Sigmoid colon (tissue), 7 donors: ENCODE measurements around the gene OR8G1. TPM values are rescaled to one million over a fixed set of nuclear protein-coding genes. Genes with fewer than 3 reads are reported as not detected.

Experiments
- DNase-seq: peaks from one replicate; pipeline ENCODE4 v3.0.0-alpha.2; 2019
- H3K27ac ChIP-seq, 4 donors: fragments of 200-600 bp; sonication (generic); one replicate each; pipeline ENCODE4 v1.5.1; 2016 to 2019; ENCODE audit warnings: mild to moderate bottlenecking in 1 of 4
- H3K27me3 ChIP-seq, 3 donors: fragments of 200-600 bp; sonication (generic); one replicate each; pipeline ENCODE4 v1.5.1; 2019; ENCODE audit warnings: mild to moderate bottlenecking in 1 of 3
- H3K36me3 ChIP-seq, 4 donors: fragments of 200-600 bp; sonication (generic); one replicate each; pipeline ENCODE4 v1.5.1; 2016 to 2019
- H3K4me1 ChIP-seq, 4 donors: fragments of 200-600 bp; sonication (generic); one replicate each; pipeline ENCODE4 v1.5.1; 2017 to 2019
- H3K4me3 ChIP-seq, 4 donors: fragments of 200-600 bp; sonication (generic); one replicate each; pipeline ENCODE4 v1.5.1; 2017 to 2019; ENCODE audit warnings: mild to moderate bottlenecking in 2 of 4, moderate library complexity in 1 of 4
- H3K9me3 ChIP-seq, 4 donors: fragments of 200-600 bp in 3 of 4; sonication (generic) in 3 of 4; one replicate each; pipeline versions ENCODE4 v1.5.1 to v1.6.1; 2013 to 2019
- CTCF ChIP-seq, 4 experiments: fragments of 450-650 bp in 3 of 4; fragments of 200-600 bp in 1 of 4; IDR thresholded peaks; one replicate each; pipeline ENCODE4 v1.5.1; 2016 to 2019; ENCODE audit warnings: antibody characterized with exemption in 4 of 4, mild to moderate bottlenecking in 3 of 4, moderate library complexity in 2 of 4
- EP300 ChIP-seq, 4 donors: sonication (generic); formaldehyde crosslinking; IDR thresholded peaks; one replicate each; pipeline ENCODE4 v1.6.1; 2017; ENCODE audit warnings: antibody characterized with exemption in 4 of 4
- POLR2A ChIP-seq, 2 donors: fragments of 450-650 bp; IDR thresholded peaks; one replicate each; pipeline ENCODE4 v1.6.1; 2016; ENCODE audit warnings: antibody characterized with exemption in 2 of 2, mild to moderate bottlenecking in 2 of 2, moderate library complexity in 2 of 2
- POLR2AphosphoS5 ChIP-seq, 4 donors: sonication (generic); formaldehyde crosslinking; IDR thresholded peaks; one replicate each; pipeline ENCODE4 v1.6.1; 2017; ENCODE audit warnings: antibody characterized with exemption in 4 of 4
- WGBS, 2 donors: extraction: QIAGEN DNeasy Blood & Tissue Kit; methylation state at CpG; one replicate each; pipeline ENCODE4 v1.1.7; 2013; 5-methylcytosine and 5-hydroxymethylcytosine counted together
- intact Hi-C: fragments of 100-400 bp; cut with DNase I; formaldehyde crosslinking; loops from one replicate; pipeline ENCODE4 v1.15.1; 2023
- polyA plus RNA-seq, 3 donors: library from polyadenylated mRNA; stranded (reverse); fragments of 200-250 nt; gene quantifications; one replicate each; pipeline ENCODE4 v1.2.3, GENCODE V29; 2013
- total RNA-seq, 4 donors: library from RNA; depleted of rRNA; stranded (reverse); fragments of >200 nt; gene quantifications; one replicate each; pipeline ENCODE4 v1.1.0, GENCODE V29; 2016
- donor health status: healthy with polysubstance abuse.
- donor health status: Bipolar disorder and iron deficiency.
- donor health status: healthy.

Gene OR8G1
- total and polyA plus RNA-seq, 7 donors: not detected

- H3K4me1 ChIP-seq: no peaks in the 10 kb centered on the region
- no peak overlapping the region for H3K4me3 ChIP-seq
- H3K27ac ChIP-seq: no peak overlapping the region
- no peaks in the 10 kb centered on the region for H3K27me3 ChIP-seq
- no peak for DNase-seq
- no peaks in the 10 kb centered on the region for H3K36me3 ChIP-seq
- intact Hi-C loops: loop anchor here (5.0 kb wide), 1 partner anchor 126 kb away; no protein-coding TSS in a partner anchor
- 84 to 94% methylated on average over 2 of the region's 2 CpGs for WGBS, 2 donors
- TF ChIP-seq POLR2A (IDR thresholded peaks at IDR 0.05): no peak
- H3K9me3 ChIP-seq: no peaks in the 10 kb centered on the region
These were observed 42.9 kb upstream of the OR8G1 start for GRCh38 chr11:124197999-124198398.

- Histone ChIP-seq H3K27me3 (no peaks in the 10 kb centered on the region), H3K4me1 (no peaks in the 10 kb centered on the region), H3K9me3 (no peaks in the 10 kb centered on the region), H3K4me3 (no peak overlapping the region), H3K27ac (no peak overlapping the region), H3K36me3 (no peaks in the 10 kb centered on the region)
- DNase-seq: no peak
- TF ChIP-seq POLR2A (IDR thresholded peaks at IDR 0.05) (no peak), CTCF (IDR thresholded peaks at IDR 0.05) (no peak), EP300 (IDR thresholded peaks at IDR 0.05) (no peak), POLR2AphosphoS5 (IDR thresholded peaks at IDR 0.05) (no peak)
- intact Hi-C loops: loop anchor here (5.0 kb wide), 1 partner anchor 127 kb away; no protein-coding TSS in a partner anchor
- WGBS, 2 donors: 92 to 93% methylated on average over 7 of the region's 7 CpGs
These were observed 42.0 kb upstream of the OR8G1 start for GRCh38 chr11:124198897-124199296.

- TF ChIP-seq POLR2A (IDR thresholded peaks at IDR 0.05) (no peak), CTCF (IDR thresholded peaks at IDR 0.05) (no peak), POLR2AphosphoS5 (IDR thresholded peaks at IDR 0.05) (no peak), EP300 (IDR thresholded peaks at IDR 0.05) (no peak)
- 62 to 78% methylated on average over 1 of the region's 1 CpG for WGBS, 2 donors
- no peaks in the 10 kb centered on the region for H3K9me3 ChIP-seq
- intact Hi-C loops: loop anchor here (5.0 kb wide), 1 partner anchor 127 kb away; no protein-coding TSS in a partner anchor
- no peak for DNase-seq
- H3K4me3 ChIP-seq: no peak overlapping the region
- H3K4me1 ChIP-seq: no peaks in the 10 kb centered on the region
- H3K27ac ChIP-seq: no peak overlapping the region
- no peaks in the 10 kb centered on the region for H3K27me3 ChIP-seq
- H3K36me3 ChIP-seq: no peaks in the 10 kb centered on the region
These were observed 41.2 kb upstream of the OR8G1 start for GRCh38 chr11:124199702-124200101.

GRCh38 chr11:124200671-124201070, 40.2 kb upstream of the OR8G1 start:
- 96 to 99% methylated on average over 16 of the region's 16 CpGs for WGBS, 2 donors
- TF ChIP-seq EP300 (IDR thresholded peaks at IDR 0.05) (no peak), POLR2A (IDR thresholded peaks at IDR 0.05) (no peak), POLR2AphosphoS5 (IDR thresholded peaks at IDR 0.05) (no peak), CTCF (IDR thresholded peaks at IDR 0.05) (no peak)
- Histone ChIP-seq H3K9me3 (no peaks in the 10 kb centered on the region), H3K4me3 (no peak overlapping the region), H3K27ac (no peak overlapping the region), H3K4me1 (no peaks in the 10 kb centered on the region), H3K27me3 (no peaks in the 10 kb centered on the region), H3K36me3 (no peaks in the 10 kb centered on the region)
- intact Hi-C loops: no loop called here
- no peak for DNase-seq

GRCh38 chr11:124202951-124203350, 37.9 kb upstream of the OR8G1 start:
- no peak overlapping the region for H3K27ac ChIP-seq
- H3K27me3 ChIP-seq: no peaks in the 10 kb centered on the region
- H3K4me3 ChIP-seq: no peak overlapping the region
- no peaks in the 10 kb centered on the region for H3K9me3 ChIP-seq
- intact Hi-C loops: no loop called here
- WGBS, 2 donors: 62 to 74% methylated on average over 3 of the region's 3 CpGs
- TF ChIP-seq CTCF (IDR thresholded peaks at IDR 0.05): no peak
- TF ChIP-seq POLR2AphosphoS5 (IDR thresholded peaks at IDR 0.05): no peak
- TF ChIP-seq EP300 (IDR thresholded peaks at IDR 0.05): no peak
- TF ChIP-seq POLR2A (IDR thresholded peaks at IDR 0.05): no peak
- no peak for DNase-seq
- H3K36me3 ChIP-seq: no peaks in the 10 kb centered on the region
- H3K4me1 ChIP-seq: no peaks in the 10 kb centered on the region
